K562 (cell line): ENCODE results near the gene ASIC3. TPM values are rescaled to one million over a fixed set of nuclear protein-coding genes. Genes with fewer than 3 reads are reported as not detected.

ENCODE experiments used
- BHLHE40 ChIP-seq: IDR thresholded peaks from 2 replicates; pipeline ENCODE4 v1.6.1; 2011; ENCODE audit warnings: low read length, improper control_type of control experiment
- C11orf30 ChIP-seq: fragments of 450-650 bp; IDR thresholded peaks from 2 replicates; pipeline ENCODE4 v1.6.1; 2016; ENCODE audit warnings: low read depth, mild to moderate bottlenecking
- DACH1 ChIP-seq: fragments of 450-650 bp; IDR thresholded peaks from 2 replicates; pipeline ENCODE4 v1.6.1; 2018; ENCODE audit not compliant: partially characterized antibody
- ELF1 ChIP-seq: fragments of 200-800 bp; sonication (Bioruptor generic); IDR thresholded peaks from 2 replicates; pipeline ENCODE4 v1.6.1; 2016; ENCODE audit warnings: missing genetic modification characterization, missing compliant biosample characterization
- IRF9 ChIP-seq: fragments of 450-650 bp; IDR thresholded peaks from 2 replicates; pipeline ENCODE4 v1.6.1; 2016; ENCODE audit warnings: missing biosample characterization, missing genetic modification characterization
- KAT2B ChIP-seq: IDR thresholded peaks from one replicate; pipeline ENCODE4 v1.6.1; 2012; ENCODE audit warnings: low read depth, mild to moderate bottlenecking, control low read depth, inconsistent platforms, low read length, moderate library complexity
- NFE2 ChIP-seq: IDR thresholded peaks from 2 replicates; pipeline ENCODE4 v1.6.1; 2014; ENCODE audit warnings: antibody characterized with exemption, low read depth
- RAD51 ChIP-seq: fragments of 450-650 bp; IDR thresholded peaks from 2 replicates; pipeline ENCODE4 v1.7.1; 2016; ENCODE audit warnings: low read depth, mild to moderate bottlenecking, borderline replicate concordance
- TRIM25 ChIP-seq: fragments of 450-650 bp; IDR thresholded peaks from 2 replicates; pipeline ENCODE4 v1.7.0; 2016; ENCODE audit warnings: borderline replicate concordance
- VEZF1 ChIP-seq: fragments of 200-800 bp; sonication (Bioruptor generic); IDR thresholded peaks from 2 replicates; pipeline ENCODE4 v1.6.1; 2017; ENCODE audit warnings: missing genetic modification characterization, missing compliant biosample characterization
- ZBTB11 ChIP-seq, 3 experiments: fragments of 200-800 bp in 1 of 3; fragments of 250-450 bp in 1 of 3; fragments of 450-650 bp in 1 of 3; sonication (Bioruptor Pico) in 1 of 3; sonication (Bioruptor generic) in 1 of 3; formaldehyde crosslinking in 1 of 3; IDR thresholded peaks; 2 replicates each; pipeline versions ENCODE4 v1.6.1 to v1.8.0; 2016 to 2022; ENCODE audit warnings: mild to moderate bottlenecking in 2 of 3, missing genetic modification characterization in 2 of 3, missing compliant biosample characterization in 1 of 3, moderate library complexity in 1 of 3
- ZBTB49 ChIP-seq: sonication (generic); formaldehyde crosslinking; IDR thresholded peaks from 2 replicates; pipeline ENCODE4 v1.8.0; 2022; ENCODE audit warnings: missing genetic modification reagents, mild to moderate bottlenecking, borderline replicate concordance
- ZNF592 ChIP-seq: fragments of 450-650 bp; IDR thresholded peaks from 2 replicates; pipeline ENCODE4 v1.6.1; 2017; ENCODE audit warnings: antibody characterized with exemption, mild to moderate bottlenecking
- polyA plus RNA-seq, 8 experiments: library from polyadenylated mRNA; depleted of rRNA in 4 of 8; stranded (reverse) in 5 of 8; unstranded in 3 of 8; fragments of >200 nt; fragmentation: Nextera tagmentation in 2 of 8; fragmentation: Illumina TruSeq in 1 of 8; extraction: Ambion mirVana in 2 of 8; extraction: Trizol in 1 of 8; gene quantifications; 2 replicates each; pipeline versions ENCODE4 v1.2.1 to v1.2.3, GENCODE V29; 2011 to 2014; ENCODE audit warnings: inconsistent platforms in 1 of 8, missing spikeins in 1 of 8
- total RNA-seq, 7 experiments: library from RNA; depleted of rRNA in 6 of 7; stranded (reverse); fragments of >200 nt in 6 of 7; fragmentation: Illumina TruSeq in 2 of 7; extraction: Trizol in 2 of 7; gene quantifications; 2 replicates each; pipeline versions ENCODE4 v1.2.1 to v1.2.3, GENCODE V29; 2011 to 2021; ENCODE audit warnings: low replicate concordance in 1 of 7

Gene ASIC3
- total and polyA plus RNA-seq, 9 of the 15 experiments (the other 6 are each of a cell fraction or from before 2014, with no cell fraction given) = 0.11 to 5.0 (median 0.87) TPM

- no peak for TF ChIP-seq ZBTB11 (CRISPR knock-in tag; IDR thresholded peaks at IDR 0.05)
- TF ChIP-seq RAD51 = no peak
- TF ChIP-seq TRIM25 = no peak
- TF ChIP-seq C11orf30 = peak; percentile 75
- peak; percentile 96 for TF ChIP-seq BHLHE40
- no peak for TF ChIP-seq ZBTB49 (CRISPR knock-in tag)
- TF ChIP-seq IRF9 = no peak
- TF ChIP-seq ZNF592 = peak; percentile 68; the same call in 1 of the 2 replicates
- TF ChIP-seq KAT2B = no peak
- TF ChIP-seq ELF1 (tag) = no peak
- TF ChIP-seq NFE2 = peak; percentile 86
- no peak for TF ChIP-seq DACH1
- TF ChIP-seq VEZF1 (CRISPR knock-in tag) = no peak
Measured at GRCh38 chr7:151003572-151003971, 44.8 kb upstream of the ASIC3 start (continued).
